Suprapubic skin (tissue), 3 donors: ENCODE measurements around the gene TRIO.

Source experiments
- CTCF ChIP-seq, 2 donors: fragments of 200-600 bp in 1 of 2; fragments of 450-650 bp in 1 of 2; sonication (generic) in 1 of 2; IDR thresholded peaks; one replicate each; pipeline ENCODE4 v1.5.1; 2016 to 2019; ENCODE audit warnings: antibody characterized with exemption in 2 of 2, mild to moderate bottlenecking in 1 of 2, moderate library complexity in 1 of 2
- EP300 ChIP-seq: sonication (generic); formaldehyde crosslinking; IDR thresholded peaks from one replicate; pipeline ENCODE4 v1.6.1; 2017; ENCODE audit warnings: antibody characterized with exemption

GRCh38 chr5:14359069-14360043 is 216.2 kb downstream of the TRIO start:
- no peak for TF ChIP-seq CTCF (IDR thresholded peaks at IDR 0.05)
- no peak for TF ChIP-seq EP300
